ENCODE data around the gene SLC24A2.
A peak's percentile ranks its signal among the peaks of the same experiment; 100 is the strongest.

SLC24A2 gene

DNA sequence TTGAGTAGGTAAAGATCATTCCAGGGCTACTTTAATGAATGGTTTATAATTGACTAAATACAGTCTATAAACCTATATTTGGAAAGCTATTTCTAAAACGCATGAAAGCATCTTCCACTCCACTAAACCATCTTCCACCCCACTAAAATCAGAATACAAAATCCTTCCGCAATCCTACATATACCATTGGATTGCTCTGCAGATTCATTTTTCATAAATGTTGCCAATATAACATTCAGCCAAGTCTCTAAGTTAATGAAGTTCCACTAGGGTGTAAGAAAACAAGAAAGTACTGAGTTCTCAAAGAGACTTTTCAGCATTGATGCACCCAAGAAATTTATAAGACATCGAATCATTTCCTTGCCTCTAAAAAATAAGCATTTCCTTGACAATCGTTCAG lies 4.7 kb downstream of the SLC24A2 start:
- no peak for DNase-seq (ENCODE audit: insufficient read length, low spot score)
- FAIRE-seq: no peak
- TF ChIP-seq POLR2A (IDR thresholded peaks at IDR 0.05; ENCODE audit: low read depth, low read length): no peak

DNA sequence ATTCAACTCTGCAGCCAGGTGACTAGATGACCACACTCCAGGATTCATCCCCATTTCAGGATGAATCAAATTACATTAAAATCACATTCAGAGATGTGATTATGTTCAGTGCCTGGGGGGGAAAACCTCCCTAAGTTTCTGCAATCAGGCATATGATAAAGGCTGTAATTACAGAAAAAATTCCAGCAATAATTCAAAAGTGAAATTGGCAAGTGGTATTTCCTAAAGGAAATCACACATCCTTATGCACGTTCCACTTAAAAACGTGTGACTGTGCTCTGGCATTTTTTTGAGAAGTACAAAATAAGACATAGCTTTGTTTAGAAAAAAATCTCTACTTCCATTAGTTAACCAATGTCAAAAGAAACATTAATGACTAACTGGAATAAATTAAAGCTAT lies 5.3 kb downstream of the SLC24A2 start:
- FAIRE-seq (no peak), DNase-seq (ENCODE audit: insufficient read length, low spot score) (no peak)
- TF ChIP-seq POLR2A (IDR thresholded peaks at IDR 0.05; ENCODE audit: low read depth, low read length): no peak

DNA sequence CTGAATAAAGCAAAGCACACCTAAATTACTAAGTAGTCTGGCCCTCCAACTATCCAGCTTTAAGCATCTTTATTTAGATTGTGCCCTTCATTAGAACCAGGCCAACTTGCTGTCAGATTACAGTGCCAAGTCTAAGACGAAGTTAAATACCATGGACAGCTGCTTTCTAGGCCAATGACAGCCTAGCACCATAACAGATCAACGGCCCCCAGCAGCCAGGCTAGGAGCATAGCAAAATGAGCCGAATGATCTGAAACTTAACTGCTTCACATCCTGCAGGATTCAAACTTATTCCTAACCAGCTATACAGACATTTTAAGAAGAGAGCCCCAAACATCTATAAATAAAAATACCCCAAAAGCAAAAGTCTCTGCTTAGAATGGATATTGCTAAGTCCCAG lies 6.8 kb downstream of the SLC24A2 start:
- TF ChIP-seq POLR2A (IDR thresholded peaks at IDR 0.05; ENCODE audit: low read depth, low read length): no peak
- FAIRE-seq (no peak), DNase-seq (ENCODE audit: insufficient read length, low spot score) (peak; percentile 11)

DNA sequence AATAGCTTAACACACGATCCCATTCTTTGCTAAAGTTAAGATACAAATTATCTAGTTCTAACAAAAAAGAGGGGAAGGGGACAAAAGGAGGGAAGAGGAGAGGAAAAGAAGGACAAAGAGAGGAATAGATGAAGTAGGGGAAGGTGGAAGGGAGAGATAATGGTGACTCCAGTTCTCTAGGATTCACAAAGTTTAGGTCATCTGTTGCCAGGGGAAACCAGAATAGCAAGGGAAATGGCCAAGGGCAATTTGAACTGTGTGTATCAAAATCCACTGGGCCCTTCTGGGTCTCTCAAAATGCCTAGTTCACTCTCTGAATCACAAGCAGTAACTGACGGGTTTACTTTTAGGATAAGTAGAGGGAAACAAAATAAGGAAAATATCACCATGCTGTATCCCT lies 7.6 kb downstream of the SLC24A2 start:
- FAIRE-seq (no peak), DNase-seq (ENCODE audit: insufficient read length, low spot score) (no peak)
- TF ChIP-seq POLR2A (IDR thresholded peaks at IDR 0.05; ENCODE audit: low read depth, low read length): no peak

DNA sequence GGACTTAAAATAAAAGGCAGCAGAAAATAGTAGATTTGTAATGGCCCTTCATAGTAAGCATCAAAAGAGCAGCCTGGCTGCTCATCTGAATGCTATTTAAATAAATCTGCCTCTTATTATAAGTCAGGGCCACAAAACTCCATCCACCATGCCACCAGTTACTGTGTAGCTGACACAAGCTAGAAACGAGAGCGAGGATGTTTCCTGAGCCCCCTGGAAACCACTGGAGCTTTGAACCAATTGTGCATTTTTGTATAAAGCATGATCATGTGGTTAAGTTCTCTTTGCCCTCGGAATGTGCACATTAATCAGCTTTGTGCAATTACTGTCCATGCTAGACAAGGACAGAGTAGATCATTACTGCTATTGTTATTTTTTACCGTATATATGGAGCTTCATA lies 17.4 kb downstream of the SLC24A2 start:
- FAIRE-seq (no peak), DNase-seq (ENCODE audit: insufficient read length, low spot score) (no peak)
- no peak for TF ChIP-seq POLR2A (IDR thresholded peaks at IDR 0.05; ENCODE audit: low read depth, low read length)

DNA sequence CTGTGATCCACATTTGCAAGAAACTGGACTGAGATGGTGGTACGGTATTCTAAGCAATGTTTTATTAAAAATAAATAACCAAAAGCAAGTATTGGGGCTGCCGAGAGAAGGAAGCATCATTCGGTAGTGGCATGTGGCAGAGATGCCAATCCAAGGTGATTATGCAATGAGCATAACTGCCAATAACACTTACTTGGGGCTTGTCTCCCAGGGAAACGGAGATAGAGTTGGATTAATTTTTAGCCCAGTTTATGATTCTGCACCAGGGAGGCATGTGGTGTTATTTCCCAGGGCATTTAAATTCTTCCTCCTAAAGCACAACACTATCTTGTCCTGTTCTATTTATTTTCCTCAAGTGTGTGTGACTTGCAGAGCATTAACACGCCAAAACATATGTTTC lies 17.9 kb downstream of the SLC24A2 start:
- FAIRE-seq (no peak), DNase-seq (ENCODE audit: insufficient read length, low spot score) (no peak)
- TF ChIP-seq POLR2A (IDR thresholded peaks at IDR 0.05; ENCODE audit: low read depth, low read length): no peak

DNA sequence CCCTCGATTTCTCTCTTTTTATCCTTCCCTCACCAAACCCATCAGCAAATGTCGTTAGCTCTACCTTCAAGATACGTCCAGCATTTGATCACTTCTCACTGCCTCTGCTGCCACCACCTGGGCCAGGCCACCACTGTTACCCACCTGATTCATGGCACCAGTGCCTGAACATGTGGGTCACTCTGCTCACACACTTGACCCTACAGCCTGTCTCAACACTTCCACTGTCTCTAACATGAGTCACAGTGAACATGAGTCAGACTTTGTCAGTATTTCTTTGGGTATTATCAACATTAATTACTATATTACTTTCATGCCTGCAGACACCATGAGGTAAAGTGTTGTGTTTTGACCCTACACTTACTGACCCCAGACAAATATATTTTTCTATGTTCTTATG lies 19.6 kb downstream of the SLC24A2 start:
- FAIRE-seq (no peak), DNase-seq (ENCODE audit: insufficient read length, low spot score) (no peak)
- no peak for TF ChIP-seq POLR2A (IDR thresholded peaks at IDR 0.05; ENCODE audit: low read depth, low read length)

DNA sequence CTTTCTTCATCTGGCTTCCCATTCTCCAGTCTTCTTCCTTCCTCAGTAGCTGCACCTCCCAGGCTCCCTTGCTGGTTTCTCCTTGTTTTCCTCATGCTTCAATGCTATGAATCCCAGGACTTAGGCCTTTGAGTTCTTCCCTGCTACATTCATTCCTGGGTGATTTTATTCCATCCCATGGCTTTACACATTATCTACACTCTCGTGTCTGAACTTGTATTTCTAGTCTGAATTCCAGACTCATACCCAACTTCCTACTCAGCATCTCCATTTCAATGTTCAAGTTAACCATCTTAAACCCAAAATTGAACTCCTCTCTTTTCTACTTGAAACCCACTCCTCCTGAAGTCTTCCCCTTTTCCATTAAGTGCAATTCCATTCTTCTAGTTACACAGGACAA lies 20.0 kb downstream of the SLC24A2 start:
- DNase-seq (ENCODE audit: insufficient read length, low spot score) (no peak), FAIRE-seq (no peak)
- no peak for TF ChIP-seq POLR2A (IDR thresholded peaks at IDR 0.05; ENCODE audit: low read depth, low read length)

DNA sequence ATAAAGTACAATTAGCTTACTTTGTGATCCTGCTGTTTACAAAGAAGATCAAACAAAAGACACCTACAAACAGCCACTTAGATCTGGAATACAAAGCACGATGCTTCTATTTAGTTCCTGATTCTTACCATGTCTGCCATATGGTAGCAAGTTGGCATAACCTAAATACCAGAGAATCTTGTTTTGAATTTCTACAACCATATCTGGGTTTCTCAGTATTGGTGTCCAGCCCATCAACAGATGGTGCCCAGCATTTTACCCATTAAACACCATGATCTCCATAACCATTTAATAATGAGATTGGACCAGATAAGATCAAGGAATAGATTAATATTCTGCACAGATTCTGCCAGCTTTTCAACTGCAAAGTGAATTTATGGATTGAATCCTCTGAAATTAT lies 29.8 kb downstream of the SLC24A2 start:
- no peak for DNase-seq (ENCODE audit: insufficient read length, low spot score)
- FAIRE-seq: no peak
- no peak for TF ChIP-seq POLR2A (IDR thresholded peaks at IDR 0.05; ENCODE audit: low read depth, low read length)

DNA sequence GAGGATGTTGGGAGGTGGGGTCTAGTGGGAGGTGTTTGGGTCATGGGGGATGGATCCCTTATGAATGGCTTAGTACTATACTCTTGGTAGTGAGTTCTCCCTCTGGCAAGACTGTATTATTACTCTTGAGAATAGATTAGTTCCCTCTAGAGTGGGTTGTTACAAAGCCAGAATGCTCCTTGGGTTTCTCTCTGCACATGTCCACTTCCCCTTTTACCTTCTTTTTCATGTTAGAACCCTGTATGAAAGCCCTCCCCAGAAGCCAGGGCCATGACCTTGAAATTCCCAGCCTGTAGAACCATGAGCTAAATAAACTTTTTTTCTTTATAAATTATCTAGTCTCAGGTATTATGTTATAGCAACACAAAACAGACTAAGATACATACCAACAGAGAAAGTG lies 31.1 kb downstream of the SLC24A2 start:
- FAIRE-seq (no peak), DNase-seq (ENCODE audit: insufficient read length, low spot score) (no peak)
- no peak for TF ChIP-seq POLR2A (IDR thresholded peaks at IDR 0.05; ENCODE audit: low read depth, low read length)

DNA sequence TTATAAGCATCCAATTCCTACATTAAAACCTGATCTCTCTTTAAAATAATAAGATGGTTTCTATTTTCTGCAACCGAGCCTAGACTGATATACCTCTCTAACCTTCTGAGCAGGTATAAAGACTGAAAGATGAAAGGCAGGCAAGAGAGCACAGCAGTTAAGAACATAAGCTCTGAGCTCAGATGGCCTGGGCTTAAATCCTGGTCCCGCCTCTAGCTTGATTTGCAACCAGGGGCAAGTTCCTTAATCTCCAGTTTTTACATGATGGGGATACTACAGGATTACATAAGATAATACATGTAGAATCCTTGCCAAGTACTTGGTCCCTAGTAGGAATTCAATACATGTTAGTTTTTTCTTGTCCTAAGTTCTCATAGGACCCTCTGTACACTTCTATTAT lies 33.9 kb downstream of the SLC24A2 start:
- no peak for DNase-seq (ENCODE audit: insufficient read length, low spot score)
- no peak for TF ChIP-seq POLR2A (IDR thresholded peaks at IDR 0.05; ENCODE audit: low read depth, low read length)
- no peak for FAIRE-seq

DNA sequence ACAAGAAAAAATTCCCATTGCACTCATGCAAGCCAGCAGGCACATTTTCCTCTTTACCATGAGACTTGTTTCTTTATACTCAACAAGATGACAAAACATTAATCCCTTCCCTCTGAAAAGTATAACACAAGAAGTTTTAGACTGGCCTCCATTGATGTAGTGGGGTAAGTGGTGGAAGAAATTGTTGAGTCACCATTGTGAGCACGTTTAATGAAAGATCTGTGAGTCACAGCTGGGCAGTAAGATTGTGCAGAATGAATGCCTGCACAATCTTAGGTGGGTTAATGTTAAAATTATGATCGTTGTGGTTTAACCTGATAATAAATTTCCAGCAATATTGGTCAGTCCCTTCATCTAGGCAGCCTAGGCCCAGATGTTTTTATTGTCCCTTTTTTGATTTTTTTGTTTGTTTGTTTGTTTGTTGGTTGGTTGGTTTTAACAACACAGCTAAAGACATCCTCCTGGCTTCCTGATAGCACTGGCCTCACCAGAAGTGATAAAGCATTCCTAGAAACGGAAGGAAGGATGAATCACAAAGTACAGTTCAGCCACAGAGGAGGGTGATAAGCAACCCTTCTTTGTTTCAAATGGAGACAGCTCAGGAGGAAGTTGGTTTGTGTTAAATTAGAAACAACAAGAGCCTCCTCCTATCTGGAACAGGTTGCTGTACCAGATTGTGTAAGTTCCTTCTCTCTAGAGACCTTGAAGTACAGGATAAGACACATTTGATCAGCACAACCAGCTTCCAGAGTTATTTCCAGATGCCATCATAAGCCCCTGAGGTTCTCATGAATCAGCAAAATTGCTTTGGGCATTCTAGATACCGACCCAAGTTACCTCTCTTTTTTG lies 40.3 kb downstream of the SLC24A2 start:
- peak; percentile 92 for FAIRE-seq
- peak; percentile 19 for DNase-seq (ENCODE audit: insufficient read length, low spot score)
- TF ChIP-seq POLR2A (IDR thresholded peaks at IDR 0.05; ENCODE audit: low read depth, low read length): no peak

DNA sequence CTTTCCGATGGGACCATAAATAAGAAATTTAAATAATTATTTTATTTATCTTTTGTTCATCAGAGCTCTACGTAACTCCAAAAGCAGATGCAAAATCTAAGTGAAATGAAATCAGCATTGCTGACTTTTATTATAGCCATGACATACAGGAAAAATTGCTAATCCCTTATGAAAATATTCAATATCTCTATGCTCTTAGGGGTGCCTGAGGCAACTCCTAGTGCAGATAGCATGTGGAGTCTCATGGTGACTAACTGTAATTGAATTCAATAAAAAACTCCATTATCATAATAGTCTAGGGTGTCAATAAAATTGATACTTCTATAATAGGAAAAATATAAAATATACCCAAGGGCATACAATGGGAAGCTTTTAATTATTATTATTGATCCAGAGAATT lies 42.6 kb downstream of the SLC24A2 start:
- DNase-seq (ENCODE audit: insufficient read length, low spot score) (no peak), FAIRE-seq (no peak)
- TF ChIP-seq POLR2A (IDR thresholded peaks at IDR 0.05; ENCODE audit: low read depth, low read length): no peak

DNA sequence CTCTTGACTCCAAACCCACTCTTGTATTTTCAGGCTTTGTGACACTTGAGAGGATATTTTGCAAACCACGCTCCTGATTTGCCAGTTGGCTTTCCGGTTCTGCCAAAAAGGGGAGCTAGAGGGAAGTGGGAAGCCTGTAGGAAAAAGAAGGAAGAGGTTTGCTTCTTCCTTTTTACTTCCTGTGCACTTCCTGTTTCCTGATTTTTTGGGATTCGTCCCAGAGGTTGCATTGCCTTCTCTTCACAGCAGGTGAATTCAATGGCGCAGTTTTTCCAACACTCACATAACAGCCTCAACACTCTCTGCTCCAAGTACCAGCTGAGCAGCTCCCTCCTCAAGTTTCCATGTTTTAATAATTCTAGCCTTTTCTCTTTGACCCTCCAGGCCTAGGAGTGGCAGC lies 47.7 kb downstream of the SLC24A2 start:
- DNase-seq (ENCODE audit: insufficient read length, low spot score) (no peak), FAIRE-seq (no peak)
- TF ChIP-seq POLR2A (IDR thresholded peaks at IDR 0.05; ENCODE audit: low read depth, low read length): no peak
